ENCODE results near the gene CCDC51.

- TF ChIP-seq CTCF (IDR thresholded peaks at IDR 0.05) (no peak), EP300 (IDR thresholded peaks at IDR 0.05) (no peak), POLR2A (IDR thresholded peaks at IDR 0.05) (no peak)
Measured at GRCh38 chr3:48474619-48475018, 34.7 kb upstream of the CCDC51 start.

Data from tibial nerve (tissue), 4 donors.